ENCODE data around the gene WDR88. TPM values are rescaled to one million over a fixed set of nuclear protein-coding genes. Genes with fewer than 3 reads are reported as not detected.

WDR88 gene
- total and polyA plus RNA-seq, 4 donors, result 0.08 TPM; not detected in 2

GRCh38 chr19:33191501-33191900 is 59.6 kb downstream of the WDR88 start:
- 92% methylated on average over 6 of the region's 6 CpGs for WGBS
- Histone ChIP-seq H3K27ac (ENCODE audit: low read depth in 1 of 2, low read length in 2 of 2) (no peak overlapping the region), H3K4me1 (ENCODE audit: control insufficient read depth in 4 of 4, insufficient read depth in 4 of 4, low read length in 3 of 4) (peaks cover 7 to 16% (median 10%) of the 10 kb centered on the region in 4 donors), H3K27me3 (ENCODE audit: control insufficient read depth in 4 of 4, insufficient read depth in 4 of 4, low read length in 3 of 4) (no peaks in the 10 kb centered on the region), H3K9me3 (ENCODE audit: control insufficient read depth in 4 of 4, low read length in 3 of 4) (no peaks in the 10 kb centered on the region), H3K36me3 (ENCODE audit: control insufficient read depth in 4 of 4, insufficient read depth in 3 of 4, low read depth in 1 of 4, low read length in 3 of 4) (peaks cover 0 to under 1% (median 0%) of the 10 kb centered on the region in 4 donors), H3K9ac (ENCODE audit: low read depth in 1 of 2, low read length in 2 of 2) (no peak overlapping the region), H3K4me3 (ENCODE audit: low read depth in 1 of 3, low read length in 3 of 3) (no peak overlapping the region)
- no peak for TF ChIP-seq SP1 (IDR thresholded peaks at IDR 0.05)
- no peak for TF ChIP-seq JUND (IDR thresholded peaks at IDR 0.05)
- TF ChIP-seq HNF4G (IDR thresholded peaks at IDR 0.05), result no peak
- no peak for TF ChIP-seq ZBTB33 (IDR thresholded peaks at IDR 0.05)
- TF ChIP-seq RAD21 (IDR thresholded peaks at IDR 0.05), result no peak
- TF ChIP-seq YY1 (IDR thresholded peaks at IDR 0.05), result no peak
- no peak for TF ChIP-seq ATF3 (IDR thresholded peaks at IDR 0.05)
- no peak for TF ChIP-seq REST (IDR thresholded peaks at IDR 0.05)
- no peak for DNase-seq (ENCODE audit: low spot score)

- Histone ChIP-seq H3K9ac (ENCODE audit: low read depth in 1 of 2, low read length in 2 of 2) (no peak overlapping the region), H3K4me1 (ENCODE audit: control insufficient read depth in 4 of 4, insufficient read depth in 4 of 4, low read length in 3 of 4) (peaks cover 7 to 16% (median 10%) of the 10 kb centered on the region in 4 donors), H3K36me3 (ENCODE audit: control insufficient read depth in 4 of 4, insufficient read depth in 3 of 4, low read depth in 1 of 4, low read length in 3 of 4) (peaks cover 0 to 5% (median 2%) of the 10 kb centered on the region in 4 donors), H3K27me3 (ENCODE audit: control insufficient read depth in 4 of 4, insufficient read depth in 4 of 4, low read length in 3 of 4) (no peaks in the 10 kb centered on the region), H3K27ac (ENCODE audit: low read depth in 1 of 2, low read length in 2 of 2) (no peak overlapping the region), H3K4me3 (ENCODE audit: low read depth in 1 of 3, low read length in 3 of 3) (no peak overlapping the region), H3K9me3 (ENCODE audit: control insufficient read depth in 4 of 4, low read length in 3 of 4) (no peaks in the 10 kb centered on the region)
- DNase-seq (ENCODE audit: low spot score), result no peak
- WGBS, result 83% methylated on average over 7 of the region's 7 CpGs
- TF ChIP-seq SP1 (IDR thresholded peaks at IDR 0.05), result no peak
- TF ChIP-seq HNF4A (conservative IDR thresholded peaks at IDR 0.05), result no peak
- TF ChIP-seq JUND (IDR thresholded peaks at IDR 0.05), result no peak
- no peak for TF ChIP-seq MAX (IDR thresholded peaks at IDR 0.05)
- TF ChIP-seq HNF4G (IDR thresholded peaks at IDR 0.05), result no peak
- TF ChIP-seq EGR1 (IDR thresholded peaks at IDR 0.05; ENCODE audit: low read depth in 2 of 2), result no peak
- TF ChIP-seq RXRA (IDR thresholded peaks at IDR 0.05), result no peak
- no peak for TF ChIP-seq ATF3 (IDR thresholded peaks at IDR 0.05)
These were observed 60.1 kb downstream of the WDR88 start for GRCh38 chr19:33192010-33192409.
